GM18505 (cell line): ENCODE results near the gene RAB3A.

Experiments used
- ATAC-seq: cut with Tn5 transposase; IDR thresholded peaks from one replicate; pipeline ENCODE4 v1.9.1; 2021; ENCODE audit not compliant: unreplicated experiment
- POLR2A ChIP-seq: IDR thresholded peaks from 4 replicates; pipeline ENCODE4 v1.6.1; 2011; ENCODE audit warnings: borderline replicate concordance; ENCODE audit not compliant: insufficient read depth, insufficient read length; ENCODE audit errors: extremely low read depth

Gene RAB3A

DNA sequence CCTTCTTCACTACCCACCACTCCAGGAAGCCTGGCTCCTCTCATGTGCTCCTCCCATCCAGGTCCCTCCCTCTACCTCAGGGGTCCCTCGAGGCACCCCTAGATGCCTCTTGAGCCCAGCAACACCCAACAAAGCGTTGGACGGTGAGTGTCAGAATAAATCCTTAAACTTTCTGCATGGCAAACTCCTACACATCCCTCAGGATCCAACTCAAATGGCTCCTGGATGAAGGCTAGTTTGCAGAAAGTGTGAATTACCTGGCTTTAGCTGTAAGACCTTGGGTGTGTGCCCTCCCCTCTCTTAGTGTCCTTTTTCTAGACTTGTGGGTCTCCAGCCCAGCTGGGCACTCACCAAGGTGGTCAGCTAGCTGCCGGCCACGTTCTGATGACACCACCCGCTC is 5.5 kb downstream of the RAB3A start:
- no peak for ATAC-seq
- TF ChIP-seq POLR2A, result no peak

DNA sequence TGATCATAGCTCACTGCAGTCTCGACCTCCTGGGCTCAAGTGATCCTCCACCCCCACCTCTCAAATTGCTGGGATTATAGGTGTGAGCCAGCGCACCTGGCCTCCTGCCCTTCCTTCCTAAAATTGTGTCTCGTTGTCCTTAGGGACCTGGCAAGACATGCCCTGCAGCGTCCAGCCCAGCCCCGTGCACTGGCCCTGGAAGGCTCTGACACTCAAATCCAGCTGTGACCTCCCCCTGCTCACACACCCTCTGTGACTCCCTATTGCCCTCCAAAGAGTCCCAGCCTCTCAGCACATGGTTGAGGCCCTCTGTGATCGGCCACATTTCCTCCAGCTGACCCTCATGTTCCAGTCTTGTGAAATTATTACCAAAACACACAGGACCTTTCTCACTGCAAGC is 5.9 kb downstream of the RAB3A start:
- no peak for ATAC-seq
- no peak for TF ChIP-seq POLR2A

DNA sequence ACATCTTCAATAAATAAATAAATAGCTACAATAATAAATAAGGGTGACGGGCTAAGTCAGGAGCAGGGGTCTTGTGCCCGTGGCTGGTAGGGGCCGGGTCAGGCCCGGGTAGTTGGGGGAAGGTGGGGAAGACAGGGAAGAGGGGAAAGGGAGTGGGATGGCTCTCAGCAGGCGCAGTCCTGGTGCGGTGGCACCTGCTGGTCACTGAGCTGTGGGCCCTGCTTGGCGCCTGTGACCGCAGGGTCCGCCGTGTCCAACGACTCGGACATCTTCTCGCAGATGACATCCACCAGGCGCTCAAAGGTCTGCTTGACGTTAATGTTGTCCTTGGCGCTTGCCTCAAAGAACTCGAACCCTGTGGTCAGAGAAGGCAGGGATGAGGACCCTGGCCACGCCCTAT is 6.5 kb downstream of the RAB3A start:
- TF ChIP-seq POLR2A, result no peak
- ATAC-seq, result no peak

DNA sequence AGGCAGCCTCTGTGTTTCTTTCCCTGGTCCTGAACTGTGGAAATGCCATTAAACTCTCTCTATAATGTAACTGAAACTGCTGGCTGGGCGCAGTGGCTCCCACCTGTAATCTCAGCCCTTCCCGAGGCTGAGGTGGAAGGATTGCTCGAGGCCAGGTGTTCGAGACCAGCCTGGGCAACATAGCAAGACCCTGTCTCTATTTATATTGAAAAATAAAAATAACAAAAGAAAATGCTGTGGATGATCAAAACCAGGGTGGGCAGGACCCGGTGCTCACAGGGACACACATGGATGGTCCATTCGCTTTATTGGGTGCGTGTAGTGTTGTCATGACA is 7.4 kb downstream of the RAB3A start:
- no peak for TF ChIP-seq POLR2A
- ATAC-seq, result no peak

DNA sequence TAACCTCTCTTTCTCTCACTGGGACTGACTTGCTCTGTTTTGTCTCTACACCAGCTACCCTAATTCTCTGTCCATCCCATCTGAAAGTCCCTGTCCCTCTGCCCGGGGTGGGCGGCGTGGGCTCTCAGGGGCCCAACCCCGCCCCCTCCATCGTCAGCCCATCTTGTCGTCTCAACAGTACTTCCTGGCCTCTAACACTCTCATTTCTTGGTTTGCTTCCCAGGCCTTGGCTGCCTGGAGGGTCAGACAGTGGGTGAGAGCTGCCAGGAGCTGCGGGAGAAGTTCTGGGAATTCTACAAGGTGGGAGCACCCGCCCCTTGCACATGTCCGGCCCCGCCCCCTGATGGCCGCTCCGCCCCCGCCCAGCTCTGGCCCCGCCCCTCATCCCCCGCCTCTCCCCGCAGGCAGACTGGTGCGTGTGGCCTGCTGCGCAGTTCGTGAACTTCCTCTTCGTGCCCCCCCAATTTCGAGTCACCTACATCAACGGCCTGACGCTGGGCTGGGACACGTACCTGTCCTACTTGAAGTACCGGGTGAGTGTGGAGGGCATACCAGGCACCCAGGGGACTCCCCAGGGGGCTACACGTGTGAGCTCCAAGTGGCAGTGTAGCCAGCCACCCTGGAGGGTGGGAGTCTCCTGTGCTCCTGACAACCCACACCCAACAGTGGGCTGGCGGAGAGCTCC is 9.1 kb downstream of the RAB3A start:
- TF ChIP-seq POLR2A, result no peak
- ATAC-seq, result no peak

DNA sequence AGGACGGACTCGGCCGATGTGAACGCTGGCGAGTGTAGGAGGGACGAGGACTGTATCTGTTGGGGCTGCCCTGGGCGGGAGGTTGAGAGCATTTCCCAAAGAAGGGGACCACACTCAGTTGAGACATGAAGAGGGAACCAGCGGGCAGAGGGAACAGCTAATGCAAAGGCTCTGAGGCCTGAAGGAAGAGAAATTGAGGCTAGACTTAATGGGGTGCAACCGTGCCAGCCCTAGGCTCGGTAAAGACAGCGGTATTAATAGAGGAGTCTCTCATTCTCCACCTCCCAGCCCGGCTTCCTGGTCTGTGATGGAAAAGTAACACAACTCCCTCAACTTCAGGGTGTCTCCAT is 9.7 kb downstream of the RAB3A start:
- no peak for ATAC-seq
- TF ChIP-seq POLR2A, result no peak

DNA sequence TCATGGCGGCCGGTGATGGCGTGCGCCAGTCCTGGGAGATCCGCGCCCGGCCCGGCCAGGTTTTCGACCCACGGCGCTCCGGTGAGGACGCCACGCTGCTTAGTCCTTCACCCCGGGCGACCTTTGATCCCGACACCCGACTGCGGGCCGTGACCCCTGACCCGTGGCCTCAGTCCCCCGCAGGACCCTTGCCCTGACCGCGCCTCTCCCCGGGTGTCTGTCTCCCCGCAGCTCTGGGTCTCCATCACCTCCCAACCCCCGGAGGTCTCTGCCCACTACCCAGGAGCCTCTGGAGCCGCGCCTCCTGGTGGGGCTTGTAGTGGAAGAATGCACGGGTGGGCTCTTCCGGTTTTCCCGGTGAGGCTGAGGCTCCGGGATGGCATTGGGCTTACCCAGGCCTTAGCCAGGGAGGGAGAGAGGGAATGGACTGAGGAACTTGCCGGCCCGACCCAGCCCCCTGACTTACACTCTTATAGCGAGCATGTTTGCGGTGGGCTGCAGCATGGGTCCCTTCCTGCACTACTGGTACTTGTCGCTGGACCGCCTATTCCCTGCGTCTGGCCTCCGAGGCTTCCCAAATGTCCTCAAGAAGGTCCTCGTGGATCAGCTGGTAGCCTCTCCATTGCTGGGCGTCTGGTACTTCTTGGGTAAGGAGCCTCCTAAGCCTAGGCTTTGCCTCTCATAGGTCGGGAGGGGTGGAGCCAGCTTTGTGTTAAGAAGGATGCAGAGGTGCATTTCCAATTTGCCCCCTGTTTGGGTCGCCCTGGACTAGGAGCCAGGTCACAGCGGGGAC is 10.3 kb downstream of the RAB3A start:
- TF ChIP-seq POLR2A, result no peak
- ATAC-seq, result no peak

DNA sequence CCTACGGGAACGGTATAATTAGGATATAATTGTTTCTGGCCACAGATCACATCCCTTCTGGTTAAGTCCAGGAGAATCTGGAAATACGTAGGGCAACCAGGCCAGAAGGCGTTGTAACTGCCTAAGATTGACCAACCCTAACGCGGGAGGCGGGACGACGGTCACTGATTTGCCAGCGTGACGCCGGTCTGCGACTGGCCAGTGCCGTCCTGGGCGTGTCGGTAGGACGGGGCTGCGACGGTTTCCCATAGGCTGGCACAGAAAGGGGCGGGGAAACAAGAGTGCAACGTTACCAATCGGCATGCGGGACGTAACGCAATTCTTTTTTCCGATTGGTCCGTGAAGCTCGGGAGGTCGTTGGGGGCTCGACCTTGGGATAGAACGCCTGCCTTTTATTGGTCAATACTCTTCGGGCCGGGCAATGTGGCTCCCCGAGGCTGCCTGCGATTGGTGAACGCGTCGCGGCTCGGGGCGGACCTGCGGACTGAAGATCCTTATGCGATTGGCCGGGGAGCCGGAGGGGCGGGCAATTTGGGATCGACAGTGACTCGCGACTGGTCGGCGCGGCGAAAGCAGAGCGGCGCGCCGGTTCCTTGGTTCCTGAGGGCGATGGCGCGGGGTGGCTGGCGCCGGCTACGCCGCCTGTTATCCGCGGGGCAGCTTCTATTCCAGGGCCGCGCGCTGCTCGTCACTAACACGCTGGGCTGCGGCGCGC is 11.0 kb downstream of the RAB3A start, which contains the start of gene MPV17L2:
Gene MPV17L2 (plus strand): TSS at position 546 of the 715 bp plus-strand sequence. CDS start 64 bp downstream, at position 610.
- peak; percentile 69 for TF ChIP-seq POLR2A
- peak; percentile 84 for ATAC-seq

DNA sequence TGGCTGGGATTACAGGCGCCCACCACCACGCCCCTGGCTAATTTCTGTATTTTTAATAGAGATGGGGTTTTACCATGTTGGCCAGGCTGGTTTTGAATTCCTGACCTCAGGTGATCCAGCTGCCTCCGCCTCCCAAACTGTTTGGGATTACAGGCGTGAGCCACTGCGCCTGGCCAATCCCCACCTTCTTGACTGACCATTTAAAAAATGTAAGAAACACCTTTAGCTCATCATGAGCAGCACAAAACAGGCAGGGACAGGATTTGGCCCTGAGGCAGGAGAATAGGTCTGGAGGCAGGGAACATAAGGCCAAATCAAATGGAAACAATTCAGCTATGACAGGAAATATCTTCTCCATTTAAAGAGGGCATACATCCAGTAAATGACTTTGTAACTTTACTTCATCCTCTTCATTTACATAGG is 12.2 kb downstream of the RAB3A start:
- no peak for ATAC-seq
- no peak for TF ChIP-seq POLR2A

DNA sequence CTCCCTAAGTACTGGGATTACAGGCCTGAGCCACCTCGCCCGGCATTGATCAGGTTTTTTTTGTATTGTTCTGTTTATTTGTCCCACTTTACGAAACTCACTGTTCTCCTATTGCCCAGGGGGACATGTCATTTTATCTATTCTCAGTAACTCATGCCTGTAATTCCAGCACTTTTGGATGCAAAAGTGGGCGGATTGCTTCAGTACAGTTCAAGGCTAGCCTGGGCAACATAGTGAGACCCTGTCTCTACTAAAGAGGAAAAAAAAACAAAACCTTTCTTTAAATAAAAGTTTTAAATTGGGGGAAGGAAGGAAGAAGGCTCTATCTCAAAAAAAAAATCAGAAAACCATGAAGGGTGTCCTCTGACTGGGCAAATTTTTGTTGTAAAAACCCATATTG is 13.6 kb downstream of the RAB3A start:
- TF ChIP-seq POLR2A, result no peak
- no peak for ATAC-seq

DNA sequence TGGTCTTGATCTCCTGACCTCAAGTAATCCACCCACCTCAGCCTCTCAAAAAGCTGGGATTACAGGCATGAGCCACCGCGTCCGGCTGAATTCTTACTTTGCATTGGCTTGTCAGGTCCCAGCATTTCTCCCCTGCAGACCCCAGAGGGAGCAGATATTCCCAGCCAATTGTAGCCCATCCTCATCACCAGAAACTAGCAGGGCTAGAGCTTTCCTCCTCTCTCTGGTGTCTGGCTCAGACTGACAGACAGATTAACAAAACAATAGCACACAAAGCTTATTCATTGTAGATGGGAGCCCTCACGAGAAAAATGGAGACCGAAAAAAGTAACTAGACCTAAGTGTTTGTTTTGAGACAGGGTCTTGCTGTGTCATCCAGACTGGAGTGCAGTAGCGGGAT is 18.3 kb downstream of the RAB3A start:
- no peak for ATAC-seq
- TF ChIP-seq POLR2A, result no peak

DNA sequence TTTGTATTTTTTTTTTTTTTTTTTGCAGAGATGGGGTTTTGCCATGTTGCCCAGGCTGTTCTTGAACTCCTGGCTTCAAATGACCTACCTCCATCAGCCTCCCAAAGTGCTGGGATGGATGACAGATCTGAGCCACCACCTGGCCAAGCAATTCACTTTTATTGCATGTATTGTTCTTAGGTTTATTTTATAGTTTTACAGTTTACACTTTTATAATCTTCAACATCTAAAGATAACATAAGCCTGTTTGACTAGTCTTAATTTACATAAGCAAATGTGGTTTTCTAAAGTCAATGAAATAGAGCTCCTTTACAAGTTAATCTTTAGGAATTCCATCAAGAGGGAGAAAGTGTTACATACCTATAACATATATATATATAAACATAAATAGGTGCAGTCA is 20.3 kb downstream of the RAB3A start:
- TF ChIP-seq POLR2A, result no peak
- ATAC-seq, result no peak

DNA sequence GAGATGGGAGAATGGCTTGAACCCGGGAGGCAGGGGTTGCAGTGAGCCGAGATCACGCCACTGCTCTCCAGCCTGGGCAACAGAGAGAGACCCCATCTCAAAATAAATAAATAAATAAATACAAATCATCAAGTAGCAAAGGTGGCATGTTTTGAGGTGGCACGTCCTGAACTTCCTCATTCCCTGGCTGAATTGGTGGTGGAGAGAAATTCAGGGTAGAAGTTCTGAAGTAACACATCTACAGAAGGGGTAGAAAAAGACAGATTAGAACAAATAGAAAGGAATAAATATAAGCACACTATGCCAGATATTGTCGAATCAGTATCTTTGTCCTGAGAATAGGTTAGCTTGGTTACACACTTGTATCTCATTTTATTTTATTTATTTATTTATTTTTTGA is 23.9 kb downstream of the RAB3A start:
- no peak for TF ChIP-seq POLR2A

More for the DNA sequence above, 23.9 kb downstream of the RAB3A start:
- ATAC-seq, result no peak
